NCI-H82 treated with DMSO at 0.1 percent for 48 hours (cell line): ENCODE measurements around the gene NPAS2.

Source experiments
- DNase-seq: peaks from one replicate; lab custom pipeline; 2025; ENCODE audit not compliant: unreplicated experiment; lab: John Stamatoyannopoulos, UW

NPAS2 gene

DNA sequence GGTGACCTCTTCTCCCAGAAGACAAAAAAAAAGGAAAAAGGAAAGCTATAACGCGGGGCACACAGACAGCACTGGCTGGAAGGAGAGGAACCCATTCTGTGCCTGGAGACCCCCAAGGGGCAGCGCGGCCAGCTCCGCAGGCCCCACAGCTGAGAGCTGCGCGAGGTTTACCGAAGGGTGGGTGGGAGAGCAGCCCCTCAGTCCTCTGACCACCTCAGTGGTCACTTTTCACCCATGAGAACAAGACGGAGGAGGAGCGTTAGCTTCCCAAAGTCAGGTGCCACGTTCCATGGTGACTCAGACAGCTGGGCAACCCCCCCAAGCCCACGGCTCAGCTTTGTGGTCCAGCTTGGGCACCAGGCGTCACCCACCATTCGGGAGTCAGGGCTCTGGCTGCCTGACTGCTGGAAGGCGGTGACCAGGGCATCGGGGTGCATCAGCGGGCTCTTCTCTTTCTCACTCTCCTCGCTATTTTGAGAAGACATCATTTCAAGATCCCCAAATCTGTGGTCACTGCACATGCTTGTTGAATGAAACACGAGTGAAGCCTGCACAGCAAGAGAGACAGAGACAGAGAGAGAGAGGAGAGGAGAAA, 217.3 kb downstream of the NPAS2 start:
- DNase-seq = no peak

DNA sequence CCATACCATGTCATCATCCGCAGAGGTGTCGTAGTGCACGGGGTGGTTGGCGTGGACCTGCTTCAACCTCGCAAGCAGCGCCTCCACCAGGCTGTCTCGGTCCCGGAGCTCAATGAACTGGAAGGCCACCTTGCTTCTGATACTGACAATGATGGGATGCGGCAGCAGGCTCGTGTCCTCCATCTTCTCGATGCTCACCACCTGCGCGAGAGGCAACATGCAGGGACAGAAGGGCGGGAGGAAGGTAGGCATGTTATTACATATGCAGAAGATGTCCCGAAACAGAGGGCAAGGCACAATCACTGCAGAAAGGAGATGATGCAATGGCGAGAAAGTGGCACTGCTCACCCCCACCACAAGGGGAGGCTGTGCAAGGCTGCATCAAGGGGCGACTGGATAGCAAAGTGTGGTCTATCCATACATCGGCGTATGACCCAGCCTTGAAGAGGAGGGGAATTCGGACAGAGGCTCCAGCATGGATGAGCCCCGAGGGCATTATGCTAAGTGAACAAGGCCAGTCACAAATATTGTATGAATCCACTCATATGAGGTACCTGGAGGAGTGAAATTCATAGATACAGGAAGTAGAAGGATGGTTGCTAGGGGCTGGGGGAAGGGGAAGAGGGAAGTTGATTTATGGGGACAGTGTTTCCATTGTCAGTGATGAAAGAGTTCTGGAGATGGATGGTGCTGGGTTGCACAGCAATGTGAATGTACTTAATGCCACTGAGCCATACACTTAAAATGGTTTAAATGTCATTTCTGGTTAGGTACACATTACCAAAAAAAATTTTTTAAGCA, 218.7 kb downstream of the NPAS2 start:
- peak; percentile 12 for DNase-seq

DNA sequence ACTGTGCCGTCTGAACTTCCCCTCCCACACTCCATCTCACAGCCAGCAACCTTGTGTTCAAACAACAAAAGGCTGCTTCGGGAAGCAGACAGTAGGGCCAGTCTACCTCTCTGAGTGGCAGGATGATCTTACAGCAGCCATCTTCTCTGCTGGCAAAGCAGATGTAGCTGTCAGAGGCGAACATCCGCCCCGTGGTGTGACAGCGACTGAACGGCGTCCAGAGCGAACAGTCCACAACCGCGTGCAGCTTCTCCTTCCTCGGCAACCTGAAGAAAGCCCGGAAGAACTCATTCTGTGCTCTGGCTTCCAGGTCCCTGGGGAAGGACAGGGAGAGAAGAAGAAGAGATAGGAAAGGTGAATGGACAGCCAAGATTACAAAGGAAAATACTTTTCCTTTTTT, 220.1 kb downstream of the NPAS2 start:
- no peak for DNase-seq

DNA sequence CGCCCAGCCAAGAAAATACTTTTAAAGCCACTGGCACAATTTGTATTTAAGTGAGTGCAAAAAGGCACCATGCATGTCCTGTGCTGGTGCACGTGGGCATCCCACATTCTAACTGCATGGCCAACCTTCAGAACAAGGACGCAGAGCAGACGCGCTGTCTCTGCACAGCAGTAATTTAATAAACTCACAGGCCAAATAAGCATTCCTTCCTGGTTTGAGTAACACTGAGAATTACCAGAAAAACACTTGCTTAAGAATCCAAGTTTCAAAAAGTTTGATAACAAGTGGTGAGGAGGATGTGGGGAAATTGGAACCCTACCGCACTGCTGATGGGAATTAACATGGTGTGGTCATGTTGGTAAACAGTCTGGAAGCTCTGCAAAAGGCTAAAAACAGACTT, 220.8 kb downstream of the NPAS2 start:
- DNase-seq = no peak

DNA sequence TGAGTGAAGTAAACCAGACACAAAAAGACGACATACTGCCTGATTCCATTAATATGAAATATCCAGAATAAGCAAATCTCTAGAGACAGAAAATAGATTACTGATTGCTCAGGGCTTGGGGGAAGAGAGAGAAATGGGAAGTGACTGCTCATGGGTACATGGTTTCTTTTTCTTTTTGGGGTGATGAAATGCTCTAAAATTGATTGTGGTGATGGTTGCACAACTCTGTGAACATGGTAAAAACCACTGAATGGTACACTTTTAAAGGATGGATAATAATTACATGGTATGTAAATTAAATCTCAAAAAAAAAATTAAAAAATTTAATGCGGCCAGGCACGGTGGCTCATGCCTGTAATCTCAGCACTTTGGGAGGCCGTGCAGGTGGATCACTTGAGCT, 221.5 kb downstream of the NPAS2 start:
- no peak for DNase-seq

DNA sequence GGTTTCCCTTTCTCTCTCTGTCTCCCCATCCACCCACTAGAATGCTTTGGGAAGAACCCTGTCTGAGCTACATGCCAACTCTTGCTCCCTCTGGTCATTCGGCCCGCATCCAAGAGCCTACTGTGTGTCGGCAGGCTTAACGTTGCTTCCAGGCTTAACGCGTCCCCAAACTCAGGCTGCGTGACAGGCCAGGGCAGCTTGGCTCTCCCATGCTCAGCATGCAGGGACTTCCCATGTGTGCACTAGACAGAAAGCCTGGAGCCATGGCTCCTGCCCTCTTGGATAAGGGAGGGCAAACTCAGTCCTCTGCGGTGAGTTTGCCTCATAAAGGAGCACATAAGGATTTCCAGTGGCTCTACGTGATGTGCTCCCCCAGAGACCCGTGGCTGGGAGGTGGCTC, 225.4 kb downstream of the NPAS2 start:
- no peak for DNase-seq
